OCI-LY1 (cell line): ENCODE measurements around the gene PDGFRA.
"Not testable (repeated sequence)": the region's sequence is repeated elsewhere in the genome, so short reads cannot be mapped to it uniquely, and the experiment has no call there.

Experiments used
- H2AFZ ChIP-seq: fragments of 200-600 bp; sonication (generic), shearing (Covaris generic); 2 replicates; pipeline ENCODE4 v1.6.0; 2014; ENCODE audit warnings: antibody characterized with exemption, mild to moderate bottlenecking, low read length
- H3F3A ChIP-seq: fragments of 200-600 bp; sonication (generic), shearing (Covaris generic); 2 replicates; pipeline ENCODE4 v1.6.0; 2014; ENCODE audit warnings: mild to moderate bottlenecking, antibody characterized with exemption, low read length, moderate library complexity; ENCODE audit not compliant: insufficient read depth
- H3K27ac ChIP-seq: fragments of 200-600 bp; sonication (generic); 2 replicates; pipeline ENCODE4 v1.5.1; 2014; ENCODE audit warnings: low read length, mixed run types, mild to moderate bottlenecking, low read depth; ENCODE audit not compliant: poor library complexity, severe bottlenecking
- H3K27me3 ChIP-seq: fragments of 200-600 bp; sonication (generic); 2 replicates; pipeline ENCODE4 v1.6.0; 2014; ENCODE audit warnings: antibody characterized with exemption, mild to moderate bottlenecking, low read length, moderate library complexity; ENCODE audit not compliant: insufficient read depth
- H3K36me3 ChIP-seq: fragments of 200-600 bp; sonication (generic); 2 replicates; pipeline ENCODE4 v1.6.1; 2014; ENCODE audit warnings: mild to moderate bottlenecking, antibody characterized with exemption, low read length, moderate library complexity, mixed read lengths; ENCODE audit not compliant: insufficient read depth
- H3K4me1 ChIP-seq: fragments of 200-600 bp; sonication (generic); 2 replicates; pipeline ENCODE4 v1.5.1; 2014; ENCODE audit warnings: mild to moderate bottlenecking, low read length, moderate library complexity; ENCODE audit not compliant: insufficient read depth, severe bottlenecking
- H3K4me2 ChIP-seq: fragments of 200-600 bp; sonication (generic), shearing (Covaris generic); 2 replicates; pipeline ENCODE4 v1.6.1; 2014; ENCODE audit warnings: low read length
- H3K4me3 ChIP-seq: fragments of 200-600 bp; sonication (generic); 2 replicates; pipeline ENCODE4 v1.5.1; 2014; ENCODE audit warnings: low read length, low read depth, mild to moderate bottlenecking, mixed read lengths; ENCODE audit not compliant: poor library complexity, severe bottlenecking
- H3K79me2 ChIP-seq: fragments of 200-600 bp; shearing (Covaris generic); 2 replicates; pipeline ENCODE4 v1.6.1; 2016; ENCODE audit warnings: mixed run types, low read length, mixed read lengths; ENCODE audit not compliant: insufficient read depth
- H3K9ac ChIP-seq: fragments of 200-600 bp; sonication (generic), shearing (Covaris generic); 2 replicates; pipeline ENCODE4 v1.6.1; 2014; ENCODE audit warnings: mild to moderate bottlenecking, low read length, mixed read lengths
- H3K9me2 ChIP-seq: fragments of 200-600 bp; sonication (generic), shearing (Covaris generic); 2 replicates; pipeline ENCODE4 v1.6.1; 2014; ENCODE audit warnings: low read depth, mild to moderate bottlenecking, low read length, mixed read lengths
- H3K9me3 ChIP-seq: fragments of 200-600 bp; shearing (Covaris generic); 2 replicates; pipeline ENCODE4 v1.6.1; 2014; ENCODE audit warnings: low read length, mixed read lengths
- H4K20me1 ChIP-seq: fragments of 200-600 bp; sonication (generic), shearing (Covaris generic); 2 replicates; pipeline ENCODE4 v1.6.0; 2016; ENCODE audit warnings: mild to moderate bottlenecking, low read length; ENCODE audit not compliant: insufficient read depth
- EZH2 ChIP-seq: fragments of 200-600 bp; sonication (generic), shearing (Covaris generic); IDR thresholded peaks from 2 replicates; pipeline ENCODE4 v1.8.0; 2017; ENCODE audit warnings: borderline replicate concordance, mixed run types, mild to moderate bottlenecking, antibody characterized with exemption, low read length, moderate library complexity, mixed read lengths
- TF ChIP-seq, protein P1 (sequence below): fragments of 200-600 bp; sonication (generic), shearing (Covaris generic); IDR thresholded peaks from 2 replicates; pipeline ENCODE4 v1.5.1; 2017; ENCODE audit warnings: mild to moderate bottlenecking, antibody characterized with exemption, low read length, moderate library complexity, mixed read lengths

PDGFRA gene

DNA sequence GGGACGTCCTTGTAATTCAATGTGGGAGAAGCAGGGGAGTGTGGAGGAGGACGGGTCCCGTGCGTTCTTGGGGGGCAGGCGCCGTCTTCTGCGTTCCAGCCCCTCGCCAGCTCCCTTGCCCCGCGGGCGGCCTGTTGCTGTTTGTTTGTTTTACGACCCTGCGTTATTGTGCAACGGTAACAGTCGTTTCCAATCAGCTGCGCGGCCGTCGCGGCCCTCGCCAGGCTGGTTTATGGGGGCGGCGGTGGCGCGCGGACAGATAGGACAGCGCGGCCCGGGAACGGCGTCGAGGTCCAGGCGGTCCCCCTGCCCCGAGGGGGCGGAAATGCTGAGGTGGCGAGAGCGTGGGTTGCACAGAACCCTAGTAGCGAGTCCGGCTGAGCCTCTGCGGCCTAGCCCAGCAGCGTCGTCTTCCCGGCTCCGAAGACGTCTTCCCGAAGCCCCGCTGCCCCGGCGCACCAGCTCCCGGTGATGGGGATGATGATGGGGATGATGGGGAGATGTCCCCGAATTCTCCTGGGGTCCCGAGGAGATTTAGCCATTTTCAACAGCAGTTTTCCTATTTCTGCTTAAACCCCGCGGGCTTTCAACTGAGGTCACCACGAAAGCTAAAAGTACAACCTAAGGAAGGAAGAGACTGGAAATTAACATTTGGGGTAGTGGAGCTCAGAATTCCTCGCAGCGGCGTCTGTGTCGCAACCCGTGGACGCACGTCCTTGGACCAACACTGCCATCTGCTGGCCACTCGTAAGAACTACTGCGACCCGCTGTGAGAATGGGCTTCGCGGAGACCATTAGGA lies 4.8 kb downstream of the PDGFRA start:
- no peaks in the 10 kb centered on the region for H3K79me2 ChIP-seq
- no peaks in the 10 kb centered on the region for H3K9me3 ChIP-seq
- no peak overlapping the region for H3K9ac ChIP-seq
- H3K4me3 ChIP-seq, result peak overlapping the region; percentile 54
- H3K27me3 ChIP-seq, result no peaks in the 10 kb centered on the region; the same call in 1 of the 2 replicates
- H3K4me1 ChIP-seq, result peaks cover 13% of the 10 kb centered on the region
- H2AFZ ChIP-seq, result no peak overlapping the region
- no peak overlapping the region for H3K27ac ChIP-seq
- peak overlapping the region; percentile 66 for H3K4me2 ChIP-seq
- H3F3A ChIP-seq, result no peaks in the 10 kb centered on the region
- no peaks in the 10 kb centered on the region for H4K20me1 ChIP-seq
- H3K9me2 ChIP-seq, result no peaks in the 10 kb centered on the region
- TF ChIP-seq, protein P1, sequence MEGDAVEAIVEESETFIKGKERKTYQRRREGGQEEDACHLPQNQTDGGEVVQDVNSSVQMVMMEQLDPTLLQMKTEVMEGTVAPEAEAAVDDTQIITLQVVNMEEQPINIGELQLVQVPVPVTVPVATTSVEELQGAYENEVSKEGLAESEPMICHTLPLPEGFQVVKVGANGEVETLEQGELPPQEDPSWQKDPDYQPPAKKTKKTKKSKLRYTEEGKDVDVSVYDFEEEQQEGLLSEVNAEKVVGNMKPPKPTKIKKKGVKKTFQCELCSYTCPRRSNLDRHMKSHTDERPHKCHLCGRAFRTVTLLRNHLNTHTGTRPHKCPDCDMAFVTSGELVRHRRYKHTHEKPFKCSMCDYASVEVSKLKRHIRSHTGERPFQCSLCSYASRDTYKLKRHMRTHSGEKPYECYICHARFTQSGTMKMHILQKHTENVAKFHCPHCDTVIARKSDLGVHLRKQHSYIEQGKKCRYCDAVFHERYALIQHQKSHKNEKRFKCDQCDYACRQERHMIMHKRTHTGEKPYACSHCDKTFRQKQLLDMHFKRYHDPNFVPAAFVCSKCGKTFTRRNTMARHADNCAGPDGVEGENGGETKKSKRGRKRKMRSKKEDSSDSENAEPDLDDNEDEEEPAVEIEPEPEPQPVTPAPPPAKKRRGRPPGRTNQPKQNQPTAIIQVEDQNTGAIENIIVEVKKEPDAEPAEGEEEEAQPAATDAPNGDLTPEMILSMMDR, result peak; percentile 74
- no peak for TF ChIP-seq EZH2
- no peaks in the 10 kb centered on the region for H3K36me3 ChIP-seq

DNA sequence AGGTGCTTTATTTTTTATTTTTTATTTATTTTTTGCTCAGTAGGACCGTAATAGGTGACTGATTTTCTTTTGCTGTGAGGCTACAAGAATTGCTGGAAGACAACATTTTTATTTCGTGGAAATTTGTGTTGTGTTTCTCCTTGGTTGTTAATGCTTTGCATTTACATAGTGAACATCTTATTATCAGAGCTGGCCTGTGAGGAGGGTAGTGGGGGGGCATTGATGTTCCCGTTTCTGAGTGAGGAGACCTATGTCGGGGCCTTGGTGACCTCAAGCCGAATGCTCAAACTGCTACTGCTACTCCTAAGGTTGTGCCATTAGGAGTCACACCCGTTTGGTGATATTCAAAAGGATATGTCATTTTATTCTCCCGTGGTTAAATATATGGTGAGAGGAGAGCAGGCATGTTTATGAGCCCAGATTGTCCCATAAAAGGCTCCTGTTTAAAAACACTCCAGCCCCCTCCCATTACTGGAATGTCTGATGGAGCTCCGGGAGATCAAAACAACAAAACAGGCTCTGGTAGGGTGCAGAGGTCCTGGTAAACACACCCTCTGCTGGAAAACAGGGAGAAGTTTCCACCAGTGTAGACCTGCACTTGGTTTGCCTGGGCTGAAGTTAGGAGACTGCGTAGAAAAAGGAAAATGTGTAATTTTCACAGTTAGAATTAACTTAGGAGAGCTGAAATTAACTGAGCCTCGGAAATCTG lies 5.6 kb downstream of the PDGFRA start:
- Histone ChIP-seq H3K79me2 (no peaks in the 10 kb centered on the region), H3K9me2 (no peaks in the 10 kb centered on the region), H2AFZ (no peak overlapping the region), H4K20me1 (no peaks in the 10 kb centered on the region), H3K36me3 (no peaks in the 10 kb centered on the region), H3F3A (no peaks in the 10 kb centered on the region), H3K27me3 (no peaks in the 10 kb centered on the region; the same call in 1 of the 2 replicates), H3K27ac (no peak overlapping the region), H3K4me2 (no peak overlapping the region), H3K9me3 (no peaks in the 10 kb centered on the region), H3K4me1 (peaks cover 13% of the 10 kb centered on the region), H3K4me3 (no peak overlapping the region), H3K9ac (no peak overlapping the region)
- no peak for TF ChIP-seq EZH2

DNA sequence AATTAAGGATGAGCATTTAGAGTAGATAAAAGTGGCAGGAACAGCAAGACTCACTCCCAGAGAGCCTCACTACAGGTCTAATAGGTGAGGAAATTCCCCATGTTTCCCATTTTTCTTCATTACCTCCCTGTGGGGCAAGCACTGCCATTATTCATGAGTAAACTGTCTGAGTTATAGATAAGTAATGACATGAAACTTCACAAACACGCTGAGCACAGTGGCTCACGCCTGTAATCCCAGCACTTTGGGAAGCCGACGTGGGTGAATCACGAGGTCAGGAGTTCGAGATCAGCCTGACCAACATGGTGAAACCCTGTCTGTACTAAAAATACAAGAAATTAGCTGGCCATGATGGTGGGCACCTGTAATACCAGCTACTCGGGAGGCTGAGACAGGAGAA lies 7.2 kb downstream of the PDGFRA start:
- not testable (repeated sequence) for H4K20me1 ChIP-seq, H3K36me3 ChIP-seq, H3K9me3 ChIP-seq, H3K9ac ChIP-seq, H3K27me3 ChIP-seq, H3K27ac ChIP-seq, H3K9me2 ChIP-seq, H3F3A ChIP-seq, H3K4me2 ChIP-seq, H3K79me2 ChIP-seq, H2AFZ ChIP-seq, H3K4me3 ChIP-seq
- H3K4me1 ChIP-seq, result peaks cover 13% of the 10 kb centered on the region

DNA sequence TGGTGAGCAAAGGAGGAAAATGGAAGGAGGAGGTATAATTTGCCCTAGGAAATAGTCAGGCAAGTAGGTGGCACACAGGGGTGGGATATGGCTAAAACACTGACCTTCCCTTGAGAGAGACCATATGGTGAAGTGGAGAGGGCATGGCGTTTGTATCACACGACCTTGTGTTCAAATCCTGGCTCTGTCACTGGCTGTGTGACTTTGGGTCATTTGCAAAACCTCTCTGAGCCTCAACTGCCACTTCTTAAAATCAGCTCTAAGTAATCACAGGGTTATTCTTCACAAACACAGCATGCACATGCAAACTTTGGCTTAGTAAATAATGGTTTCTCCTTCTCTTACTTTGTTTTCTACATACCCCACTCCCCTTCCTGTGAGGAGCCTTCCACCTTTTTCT lies 8.7 kb downstream of the PDGFRA start:
- H3K9me2 ChIP-seq, result no peaks in the 10 kb centered on the region
- H4K20me1 ChIP-seq, result no peaks in the 10 kb centered on the region
- no peaks in the 10 kb centered on the region for H3F3A ChIP-seq
- peaks cover 13% of the 10 kb centered on the region for H3K4me1 ChIP-seq
- H2AFZ ChIP-seq, result no peak overlapping the region
- no peaks in the 10 kb centered on the region for H3K79me2 ChIP-seq
- H3K27ac ChIP-seq, result no peak overlapping the region
- H3K9ac ChIP-seq, result no peak overlapping the region
- H3K27me3 ChIP-seq, result no peaks in the 10 kb centered on the region
- no peak overlapping the region for H3K4me3 ChIP-seq
- no peaks in the 10 kb centered on the region; the same call in 1 of the 2 replicates for H3K9me3 ChIP-seq
- H3K36me3 ChIP-seq, result no peaks in the 10 kb centered on the region
- TF ChIP-seq EZH2, result no peak
- TF ChIP-seq, protein P1, result no peak
- no peak overlapping the region for H3K4me2 ChIP-seq
